HepG2 (cell line): ENCODE data around the gene KLC4. TPM values are rescaled to one million over a fixed set of nuclear protein-coding genes. Genes with fewer than 3 reads are reported as not detected.

Source experiments
- CSRNP2 ChIP-seq: sonication (generic); formaldehyde crosslinking; conservative IDR thresholded peaks from 2 replicates; pipeline ENCODE4 v1.8.0; 2022; ENCODE audit warnings: low read depth, missing genetic modification reagents
- DMAP1 ChIP-seq: IDR thresholded peaks from 2 replicates; pipeline ENCODE4 v1.6.1; 2016
- DNMT1 ChIP-seq: sonication (generic); formaldehyde crosslinking; IDR thresholded peaks from 2 replicates; pipeline ENCODE4 v1.5.1; 2020; ENCODE audit warnings: mild to moderate bottlenecking, missing genetic modification reagents
- DRAP1 ChIP-seq: IDR thresholded peaks from 2 replicates; pipeline ENCODE4 v1.6.1; 2016; ENCODE audit warnings: missing genetic modification reagents, missing compliant biosample characterization
- ETV6 ChIP-seq: sonication (generic); formaldehyde crosslinking; conservative IDR thresholded peaks from 2 replicates; pipeline ENCODE4 v1.4.0; 2020; ENCODE audit warnings: missing genetic modification reagents
- FLYWCH1 ChIP-seq: sonication (generic); formaldehyde crosslinking; IDR thresholded peaks from 2 replicates; pipeline ENCODE4 v1.8.1; 2023; ENCODE audit warnings: mild to moderate bottlenecking, missing genetic modification reagents
- FOXO4 ChIP-seq: sonication (generic); formaldehyde crosslinking; conservative IDR thresholded peaks from 2 replicates; pipeline ENCODE4 v1.8.1; 2023; ENCODE audit warnings: missing genetic modification reagents
- FOXP4 ChIP-seq: sonication (generic); formaldehyde crosslinking; IDR thresholded peaks from 2 replicates; pipeline ENCODE4 v1.4.0; 2020; ENCODE audit warnings: missing genetic modification reagents
- JUNB ChIP-seq: sonication (generic); formaldehyde crosslinking; IDR thresholded peaks from 2 replicates; pipeline ENCODE4 v1.8.0; 2022; ENCODE audit warnings: missing genetic modification reagents, mild to moderate bottlenecking, borderline replicate concordance
- KDM4B ChIP-seq: sonication (generic); formaldehyde crosslinking; IDR thresholded peaks from 2 replicates; pipeline ENCODE4 v1.4.0; 2020; ENCODE audit warnings: missing genetic modification reagents
- MEIS2 ChIP-seq: sonication (generic); formaldehyde crosslinking; IDR thresholded peaks from 2 replicates; pipeline ENCODE4 v1.9.0; 2021; ENCODE audit warnings: mild to moderate bottlenecking, missing genetic modification reagents
- NFE2L1 ChIP-seq: sonication (generic); formaldehyde crosslinking; IDR thresholded peaks from 2 replicates; pipeline ENCODE4 v1.4.0; 2020; ENCODE audit warnings: missing genetic modification reagents, mild to moderate bottlenecking, borderline replicate concordance
- NFKB2 ChIP-seq: sonication (generic); formaldehyde crosslinking; IDR thresholded peaks from 2 replicates; pipeline ENCODE4 v1.4.0; 2020; ENCODE audit warnings: missing genetic modification reagents, borderline replicate concordance
- NPAS2 ChIP-seq: sonication (generic); formaldehyde crosslinking; IDR thresholded peaks from 2 replicates; pipeline ENCODE4 v1.8.0; 2022; ENCODE audit warnings: mild to moderate bottlenecking, missing genetic modification reagents, borderline replicate concordance
- NR2F6 ChIP-seq, 2 experiments: IDR thresholded peaks; 2 replicates each; pipeline ENCODE4 v1.6.1; 2016; ENCODE audit warnings: antibody characterized with exemption in 1 of 2, mild to moderate bottlenecking in 1 of 2
- SATB2 ChIP-seq: sonication (generic); formaldehyde crosslinking; IDR thresholded peaks from 2 replicates; pipeline ENCODE4 v1.5.0; 2020; ENCODE audit warnings: missing genetic modification reagents
- SMAD3 ChIP-seq: sonication (generic); formaldehyde crosslinking; IDR thresholded peaks from 2 replicates; pipeline ENCODE4 v1.4.0; 2020; ENCODE audit warnings: missing genetic modification reagents
- ZNF263 ChIP-seq: sonication (generic); formaldehyde crosslinking; IDR thresholded peaks from 2 replicates; pipeline ENCODE4 v1.4.0; 2020; ENCODE audit warnings: missing genetic modification reagents
- ZNF282 ChIP-seq: fragments of 450-650 bp; IDR thresholded peaks from 2 replicates; pipeline ENCODE4 v1.6.1; 2018; ENCODE audit not compliant: partially characterized antibody
- ZNF382 ChIP-seq: sonication (generic); formaldehyde crosslinking; IDR thresholded peaks from 2 replicates; pipeline ENCODE4 v1.5.0; 2020; ENCODE audit warnings: missing genetic modification reagents, mild to moderate bottlenecking, borderline replicate concordance
- ZNF503 ChIP-seq: sonication (generic); formaldehyde crosslinking; IDR thresholded peaks from 2 replicates; pipeline ENCODE4 v1.4.0; 2020; ENCODE audit warnings: missing genetic modification reagents
- ZNF510 ChIP-seq: sonication (generic); formaldehyde crosslinking; IDR thresholded peaks from 2 replicates; pipeline ENCODE4 v1.4.0; 2020; ENCODE audit warnings: low read depth, mild to moderate bottlenecking, missing genetic modification reagents
- polyA plus RNA-seq, 8 experiments: library from polyadenylated mRNA; depleted of rRNA in 3 of 8; stranded (reverse) in 7 of 8; unstranded in 1 of 8; fragments of >200 nt; fragmentation: Illumina TruSeq in 4 of 8; extraction: Trizol in 4 of 8; gene quantifications; 2 replicates each; pipeline versions ENCODE4 v1.2.1 to v1.2.3, GENCODE V29; 2011 to 2016; ENCODE audit warnings: low read depth in 4 of 8, missing spikeins in 1 of 8, mixed read lengths in 1 of 8; ENCODE audit not compliant: insufficient read depth in 1 of 8
- total RNA-seq, 5 experiments: library from RNA; depleted of rRNA; stranded (reverse); fragments of >200 nt; fragmentation: Illumina TruSeq; extraction: Trizol; gene quantifications; 2 replicates each; pipeline ENCODE4 v1.2.3, GENCODE V29; 2016; ENCODE audit warnings: low read depth in 1 of 5

Gene KLC4
- total and polyA plus RNA-seq, 2 of the 13 experiments (the other 11 are each of a cell fraction or from before 2014, with no cell fraction given): 45.4 to 70.4 TPM

- TF ChIP-seq NFE2L1 (CRISPR knock-in tag) (no peak), ZNF503 (CRISPR knock-in tag) (peak; percentile 93), DMAP1 (CRISPR knock-in tag) (0 out of 2 replicates have a peak, but pooled peaks have one; percentile 35), DRAP1 (peak; percentile 51; the same call in 1 of the 2 replicates), SMAD3 (CRISPR knock-in tag) (no peak), ZNF282 (no peak), FOXP4 (CRISPR knock-in tag) (peak; percentile 96), MEIS2 (CRISPR knock-in tag) (no peak), ZNF510 (CRISPR knock-in tag) (no peak), FLYWCH1 (CRISPR knock-in tag) (no peak), ZNF263 (CRISPR knock-in tag) (peak; percentile 48; the same call in 1 of the 2 replicates), CSRNP2 (no peak), NR2F6 (IDR thresholded peaks at IDR 0.05) (peak; percentile 69), NR2F6 (CRISPR knock-in tag; IDR thresholded peaks at IDR 0.05) (peak; percentile 50; the same call in 1 of the 2 replicates), KDM4B (CRISPR knock-in tag) (no peak), JUNB (CRISPR knock-in tag) (no peak), FOXO4 (CRISPR knock-in tag) (no peak), SATB2 (CRISPR knock-in tag) (no peak), DNMT1 (CRISPR knock-in tag) (no peak), NFKB2 (CRISPR knock-in tag) (0 out of 2 replicates have a peak, but pooled peaks have one; percentile 31), ZNF382 (CRISPR knock-in tag) (no peak), ETV6 (CRISPR knock-in tag) (no peak; the same call in 1 of the 2 replicates), NPAS2 (no peak)
Measured at GRCh38 chr6:43089874-43090558, 30.6 kb downstream of the KLC4 start (continued).
